Measurements from ENCODE around the gene NOS1AP.

NOS1AP gene

DNA sequence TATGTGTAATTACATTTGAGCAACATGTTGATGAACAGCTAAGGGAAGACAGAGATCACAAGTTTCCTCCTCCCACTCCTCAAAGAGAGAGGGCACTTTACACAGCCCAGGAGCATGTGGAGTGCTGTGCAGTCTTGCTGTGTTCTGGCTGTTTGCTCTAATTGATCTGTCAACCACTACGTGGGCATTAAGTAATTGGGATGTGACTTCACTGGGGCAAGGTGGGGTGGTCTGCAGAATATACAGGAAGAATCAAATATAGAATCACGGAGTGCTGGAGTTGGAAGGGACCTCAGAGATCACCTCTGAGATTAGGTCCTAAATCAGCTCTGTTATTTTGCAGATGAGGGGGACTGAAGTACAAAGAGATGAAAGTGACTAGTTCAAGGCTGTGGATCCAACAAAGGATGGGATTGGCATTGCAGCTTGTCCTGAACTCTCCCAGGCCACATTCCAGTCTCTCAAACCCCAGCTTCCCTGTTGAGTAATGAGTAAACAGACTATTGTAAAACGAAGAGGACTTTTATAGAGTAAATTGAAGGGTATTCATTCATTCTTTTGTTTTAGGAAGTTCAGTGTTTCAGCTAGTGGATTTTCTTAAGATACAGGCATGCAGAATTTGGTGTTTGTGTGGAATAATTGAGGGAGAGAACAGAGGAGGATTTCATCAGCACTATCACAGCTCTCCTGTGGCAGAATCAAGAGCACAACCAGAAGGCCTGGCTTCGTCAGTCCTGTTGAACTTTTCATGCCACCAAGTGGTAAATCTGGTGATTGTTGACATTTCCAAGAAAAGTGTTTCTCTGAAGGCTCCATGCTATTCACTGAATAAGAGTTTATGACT, 22.4 kb downstream of the NOS1AP start:
- DNase-seq, result no peak

DNA sequence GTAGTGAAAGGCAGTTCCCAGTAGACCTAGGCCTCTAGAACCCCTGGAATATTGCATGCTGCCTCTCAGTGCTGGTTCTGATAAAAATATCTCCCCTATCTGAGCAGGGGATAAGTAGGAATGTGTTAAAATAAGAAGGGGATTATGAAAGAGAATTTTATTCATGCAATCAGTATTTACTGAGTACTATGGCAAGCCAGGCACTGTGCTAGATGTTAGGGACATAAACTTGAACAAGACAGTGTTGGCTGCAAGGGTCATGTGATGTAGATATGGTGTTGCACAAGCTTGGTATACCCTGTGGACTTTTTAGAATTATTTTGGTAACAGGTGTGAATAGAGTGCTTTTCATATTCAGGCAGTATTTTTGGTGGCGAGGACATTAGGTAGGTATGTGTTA, 23.6 kb downstream of the NOS1AP start:
- no peak for DNase-seq

DNA sequence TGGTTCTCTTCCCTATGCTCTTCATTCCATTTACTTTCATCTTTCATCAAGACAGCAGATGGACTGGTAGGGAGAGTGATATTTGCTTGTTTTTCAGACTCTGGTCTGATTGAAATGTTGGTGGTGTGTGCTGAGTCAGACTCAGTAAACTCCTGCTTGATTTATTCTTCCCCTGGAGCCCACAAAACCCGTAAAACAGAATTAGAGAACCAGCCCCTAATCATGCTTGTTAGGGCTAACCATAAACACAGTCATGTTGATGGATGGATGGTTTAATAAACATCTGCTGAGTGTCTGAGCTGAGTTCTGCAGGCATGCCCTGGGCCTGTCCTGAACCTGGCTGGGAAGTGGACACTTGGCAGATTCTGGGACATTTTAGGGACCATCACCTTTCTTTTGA, 24.8 kb downstream of the NOS1AP start:
- no peak for DNase-seq

DNA sequence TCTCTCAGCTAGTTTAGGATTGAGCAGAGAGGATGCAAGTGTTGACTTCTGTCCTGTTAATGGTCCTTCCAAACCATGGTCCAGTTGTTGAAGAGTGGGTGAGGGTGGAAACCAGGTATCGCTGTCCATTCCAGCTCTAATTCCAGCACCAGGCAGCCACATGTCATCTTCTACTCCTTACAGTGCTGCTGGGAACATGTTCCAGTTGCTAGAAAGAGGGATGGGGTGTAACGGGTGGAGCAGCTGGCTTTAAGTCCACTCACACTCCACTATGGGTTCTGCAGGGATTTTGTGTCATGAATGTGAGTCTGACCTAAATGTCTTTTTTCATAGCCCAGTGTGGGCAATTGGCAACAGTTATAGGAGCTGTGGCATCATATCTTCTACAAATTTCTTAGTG, 25.2 kb downstream of the NOS1AP start:
- no peak for DNase-seq

DNA sequence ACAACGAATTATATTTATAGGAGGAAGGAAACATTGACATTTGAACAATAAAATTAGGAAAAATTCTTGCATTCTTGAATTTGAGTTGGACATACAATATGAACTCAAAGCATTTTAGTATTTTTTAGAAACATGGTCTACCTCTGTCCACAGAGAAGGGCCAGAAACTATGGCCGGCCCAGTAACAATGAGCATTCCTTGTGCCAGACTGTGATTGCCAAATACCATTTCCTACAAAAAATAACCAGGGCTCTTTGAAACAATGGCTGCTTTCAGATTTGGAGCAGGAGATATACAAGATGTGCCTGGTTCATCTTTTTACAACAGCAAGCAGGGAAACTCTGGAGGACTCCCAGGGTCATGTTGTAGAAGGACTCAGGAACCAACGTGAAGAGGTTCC, 38.4 kb downstream of the NOS1AP start:
- DNase-seq, result no peak

DNA sequence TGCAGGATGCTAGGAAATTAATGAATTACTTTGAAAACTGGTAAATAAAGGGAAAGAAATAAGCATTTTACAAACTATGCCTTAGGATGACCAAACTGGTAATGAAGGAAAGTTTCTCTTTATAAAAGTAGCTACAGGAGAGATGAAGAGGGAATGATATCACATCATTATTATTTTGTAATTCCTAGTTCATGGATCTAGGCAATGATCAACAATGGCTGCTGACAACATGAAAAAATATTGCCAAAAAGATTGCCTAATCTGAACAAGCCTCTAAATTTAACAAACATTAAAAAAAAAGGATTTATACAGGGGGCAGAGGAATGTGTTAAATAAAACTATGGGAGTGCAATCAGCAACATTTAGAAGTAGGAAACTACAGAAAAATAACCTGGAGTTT, 38.9 kb downstream of the NOS1AP start:
- no peak for DNase-seq

DNA sequence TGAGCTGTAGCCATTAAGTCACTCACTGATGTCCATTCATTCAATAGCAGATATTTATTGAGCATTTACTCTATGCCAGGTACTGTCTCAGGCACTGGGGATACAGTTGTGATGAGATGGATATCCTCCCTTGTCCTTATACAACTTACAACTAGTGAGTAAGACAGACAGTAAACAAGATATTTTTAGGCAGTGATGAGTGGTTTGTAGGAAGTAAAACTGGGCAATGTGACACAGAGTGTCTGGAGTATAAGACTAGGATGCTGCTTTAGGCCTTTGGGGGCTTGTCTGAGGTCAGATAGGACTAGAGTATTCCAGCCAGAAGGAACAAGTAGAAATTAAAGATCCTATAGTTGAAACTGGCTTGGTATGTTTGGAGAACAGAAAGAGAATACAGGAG, 41.4 kb downstream of the NOS1AP start:
- no peak for DNase-seq

DNA sequence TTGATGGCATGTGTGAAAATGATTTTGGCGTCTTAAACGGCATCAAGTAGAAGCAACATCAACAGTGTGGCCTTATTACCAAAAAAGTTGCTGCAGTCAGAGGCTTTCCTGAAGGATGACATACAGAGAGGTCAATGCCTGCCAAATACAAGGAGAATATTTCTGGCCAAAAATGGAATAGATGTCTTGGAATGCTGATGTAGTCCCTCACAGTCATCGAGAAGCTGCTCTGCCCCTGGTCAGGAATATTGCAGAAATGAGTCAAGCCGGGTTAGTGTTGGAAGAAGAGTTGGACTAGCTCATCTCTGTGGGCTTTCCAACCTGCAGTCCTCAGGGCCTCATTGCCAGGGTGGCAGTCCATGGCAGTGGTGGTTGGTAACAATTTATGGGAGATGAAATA, 42.1 kb downstream of the NOS1AP start:
- no peak for DNase-seq

DNA sequence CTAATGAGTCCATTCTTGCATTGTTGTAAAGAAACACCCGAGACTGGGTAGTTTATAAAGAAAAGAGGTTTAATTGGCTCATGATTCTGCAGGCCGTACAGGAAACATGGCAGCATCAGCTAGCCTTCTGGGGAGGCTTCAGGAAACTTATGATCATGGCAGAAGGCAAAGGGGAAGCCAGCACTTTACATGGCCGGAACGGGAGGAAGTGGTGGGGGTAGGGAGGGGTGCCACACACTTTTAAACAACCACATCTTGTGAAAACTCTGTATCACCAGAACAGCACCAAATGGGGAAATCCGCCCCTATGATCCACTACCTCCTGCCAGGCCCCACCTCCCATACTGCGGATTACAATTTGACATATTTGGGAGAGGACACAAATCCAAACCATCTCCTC, 43.9 kb downstream of the NOS1AP start:
- DNase-seq, result no peak

DNA sequence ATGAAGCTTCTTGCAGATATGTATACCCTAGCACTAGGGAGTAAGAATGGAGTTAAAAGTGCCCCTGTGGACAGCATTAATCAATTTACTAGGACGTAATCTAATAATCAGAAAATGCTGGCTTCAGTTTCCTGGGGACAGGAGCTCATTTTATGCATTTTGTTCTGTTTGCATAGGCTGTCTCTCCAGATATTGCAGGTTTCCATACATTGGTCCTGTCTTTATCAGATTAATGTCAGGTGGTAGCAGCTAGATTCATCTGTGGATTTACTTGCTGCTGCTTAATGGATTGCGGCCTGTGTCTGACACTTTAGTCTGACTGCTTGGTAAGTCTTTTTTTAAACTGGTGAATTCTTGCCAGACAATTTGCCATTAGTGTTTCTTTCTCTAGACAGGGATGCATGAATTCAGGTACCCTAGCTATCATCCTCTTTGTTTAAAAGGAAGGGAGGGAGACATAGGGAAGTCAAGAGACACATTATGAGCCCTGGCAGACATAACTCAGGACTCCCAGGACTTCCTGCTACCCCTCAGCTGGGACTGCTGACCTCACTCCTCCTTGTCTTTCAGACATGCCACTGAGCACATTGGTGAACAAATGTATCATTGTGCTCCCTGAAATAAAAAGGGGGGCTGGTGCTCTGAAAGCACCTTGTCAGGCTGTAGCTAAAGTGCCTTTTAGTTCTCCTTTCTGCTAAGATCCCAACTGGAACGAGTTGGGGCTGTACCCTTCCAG, 47.7 kb downstream of the NOS1AP start:
- no peak for DNase-seq

DNA sequence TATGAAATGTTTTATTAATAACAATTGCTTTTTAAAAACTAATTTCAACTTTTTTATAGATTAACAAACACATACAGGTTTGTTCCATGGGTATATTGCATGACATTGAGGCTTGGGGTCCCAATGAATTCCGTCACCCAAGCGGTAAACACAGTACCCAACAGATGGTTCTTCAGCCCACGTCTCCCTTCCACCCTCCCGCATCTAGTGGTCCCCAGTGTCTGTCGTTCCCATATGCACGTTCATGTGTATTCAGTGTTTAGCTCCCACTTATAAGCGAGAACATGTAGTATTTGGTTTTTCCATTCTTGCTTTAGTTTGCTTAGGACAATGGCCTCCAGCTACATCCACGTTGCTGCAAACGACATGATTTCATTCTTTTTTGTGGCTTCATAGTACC, 48.6 kb downstream of the NOS1AP start:
- DNase-seq, result no peak

DNA sequence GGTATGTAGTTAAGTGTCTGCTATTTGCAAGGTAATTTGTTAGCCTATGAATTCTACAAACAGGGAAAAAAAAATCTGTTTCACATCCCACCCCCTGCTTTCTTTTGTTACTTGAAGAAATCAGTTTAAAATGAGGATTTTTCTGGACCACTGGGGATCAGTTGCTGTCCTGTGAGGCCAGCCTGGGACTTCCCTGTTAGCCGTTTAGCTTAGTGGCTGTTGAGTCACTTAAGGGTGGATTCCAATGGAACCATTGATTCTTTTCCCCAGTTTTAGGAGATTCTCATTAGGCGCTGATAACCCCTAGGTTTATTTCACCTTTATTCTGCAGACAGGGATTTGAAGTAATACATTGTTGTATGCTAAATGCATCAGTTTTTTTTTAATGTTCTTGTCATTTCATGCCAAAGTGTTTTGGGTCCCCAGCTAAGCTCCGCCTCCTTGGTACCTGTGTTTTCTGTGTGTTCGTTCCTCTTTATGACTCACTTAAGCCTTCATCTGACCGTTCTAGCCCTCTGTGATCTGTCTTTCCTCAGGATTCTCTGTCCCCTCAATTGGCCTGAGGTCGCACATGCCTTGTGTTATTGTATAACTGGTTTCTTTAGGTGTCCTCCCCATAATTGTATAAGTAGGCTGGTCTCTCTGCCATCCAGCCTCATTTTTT, 59.3 kb downstream of the NOS1AP start:
- DNase-seq, result no peak

DNA sequence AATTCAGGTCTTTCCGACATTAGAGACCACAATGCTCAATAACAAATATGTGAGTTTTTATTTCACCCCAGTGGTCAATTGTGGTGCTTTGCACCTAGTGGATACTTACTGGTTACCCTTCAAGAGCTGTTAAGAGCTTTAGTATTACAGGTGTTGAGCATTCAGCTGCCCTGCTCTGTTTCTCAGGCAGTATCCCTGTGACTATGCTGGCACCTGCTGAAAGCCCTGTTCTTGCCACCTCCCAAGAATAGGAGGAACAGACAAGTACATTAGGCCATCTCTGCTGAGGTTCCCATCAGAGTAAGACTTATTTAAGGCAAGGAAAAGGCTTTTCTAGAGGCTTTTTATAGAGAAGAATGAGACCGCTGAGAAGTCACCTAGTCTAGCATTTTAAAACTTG, 60.8 kb downstream of the NOS1AP start:
- no peak for DNase-seq

DNA sequence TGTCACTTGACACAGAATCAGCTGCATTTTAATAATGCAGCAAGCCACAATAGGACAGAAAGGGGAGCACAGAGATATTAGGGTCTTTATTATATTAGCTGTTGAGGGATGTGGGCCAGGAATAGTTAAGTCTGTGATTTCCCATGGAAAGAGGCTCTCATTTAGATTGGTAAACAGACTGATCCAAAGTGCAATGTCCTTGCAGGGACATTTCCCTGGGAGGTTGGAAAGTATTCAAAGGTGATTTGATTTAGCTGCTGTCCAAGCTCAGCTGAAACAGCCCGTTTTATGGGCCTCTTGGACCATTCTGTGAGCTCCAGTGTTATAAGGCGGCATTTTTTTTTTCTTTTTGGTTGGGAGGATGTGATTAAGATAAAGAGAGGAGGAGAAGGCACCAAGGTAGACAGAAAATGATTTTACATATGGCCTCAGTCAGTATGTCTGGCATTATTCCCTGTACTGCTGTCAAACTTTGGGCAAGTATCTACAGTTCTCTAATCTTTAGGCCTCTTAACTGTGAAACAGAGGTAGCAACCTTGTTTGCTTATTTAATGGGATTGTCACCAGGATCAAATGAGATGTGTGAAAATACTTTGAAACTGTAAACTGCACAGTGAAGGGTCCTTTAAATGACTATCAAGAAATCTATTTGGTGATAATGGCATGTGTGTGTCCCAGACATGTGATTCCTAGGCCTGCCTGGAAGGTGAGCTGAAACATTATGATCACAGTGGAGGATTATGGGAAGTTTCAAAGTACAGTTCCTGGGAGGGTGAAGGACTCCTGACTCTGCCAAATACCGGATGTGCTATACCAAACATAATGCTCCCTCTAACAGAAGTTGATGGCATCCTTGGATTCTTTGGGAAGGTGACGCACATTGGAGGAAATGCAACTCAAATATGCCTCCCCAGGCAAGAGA, 62.2 kb downstream of the NOS1AP start:
- DNase-seq, result no peak

DNA sequence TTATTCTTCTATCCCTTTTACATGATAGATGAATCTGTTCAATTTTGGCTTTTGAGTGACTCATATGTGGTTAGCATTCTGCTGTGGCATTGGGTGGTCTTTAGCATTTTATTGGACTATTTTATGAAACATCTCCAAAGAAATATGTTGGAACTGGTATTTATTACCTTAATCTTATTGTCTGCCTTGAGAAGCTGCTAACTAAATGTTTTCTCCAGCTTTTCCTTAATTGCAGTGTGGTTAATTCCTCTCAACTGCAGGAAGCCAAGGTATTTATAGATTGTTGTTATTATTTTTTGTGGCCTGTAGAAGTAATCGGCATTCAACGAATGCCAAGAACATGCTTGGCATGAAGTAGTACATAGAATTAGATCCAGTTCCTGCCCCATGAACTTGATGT, 64.1 kb downstream of the NOS1AP start:
- no peak for DNase-seq

DNA sequence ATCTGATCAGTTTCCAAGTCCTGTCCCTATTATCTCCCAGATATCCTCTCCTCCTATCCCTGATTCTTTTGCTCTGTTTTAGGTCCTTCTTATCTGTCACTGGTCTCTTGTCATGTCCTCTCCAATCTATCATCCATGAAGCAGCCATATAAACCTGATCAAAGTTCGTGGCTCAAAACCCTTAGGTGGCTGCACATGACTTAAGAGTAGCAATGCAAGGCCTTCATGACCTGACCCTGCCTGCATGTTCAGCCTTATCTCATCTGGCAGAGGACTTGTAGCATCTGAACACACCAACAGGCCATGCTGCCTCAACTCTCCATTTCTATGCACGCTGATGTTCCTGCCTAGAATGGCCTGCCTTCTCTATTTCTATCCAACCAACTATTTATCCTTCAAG, 65.2 kb downstream of the NOS1AP start:
- DNase-seq, result no peak

DNA sequence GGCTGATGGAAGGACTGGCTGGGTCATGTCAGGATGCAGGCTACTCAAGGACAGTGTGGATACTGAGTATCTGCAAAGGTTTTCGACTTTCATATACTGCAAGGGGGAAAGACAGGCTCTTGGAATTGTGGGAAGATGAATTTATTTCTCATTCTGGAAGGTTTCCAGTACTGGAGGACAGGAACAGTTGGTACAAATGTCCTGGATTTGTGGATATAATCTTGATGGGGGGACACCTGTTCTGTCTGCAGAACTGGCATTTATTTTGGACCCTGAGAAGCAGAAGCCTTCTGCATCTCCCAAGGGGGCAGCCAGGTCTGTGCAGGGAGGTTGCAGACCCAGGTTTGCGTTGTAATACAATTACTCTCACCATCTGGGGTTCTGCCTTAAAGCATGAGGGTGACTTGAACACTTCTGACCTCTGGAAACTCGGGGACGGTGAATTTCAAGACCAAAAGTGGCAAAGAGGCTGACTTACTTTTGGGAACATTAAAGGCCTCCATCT, 65.8 kb downstream of the NOS1AP start:
- no peak for DNase-seq

DNA sequence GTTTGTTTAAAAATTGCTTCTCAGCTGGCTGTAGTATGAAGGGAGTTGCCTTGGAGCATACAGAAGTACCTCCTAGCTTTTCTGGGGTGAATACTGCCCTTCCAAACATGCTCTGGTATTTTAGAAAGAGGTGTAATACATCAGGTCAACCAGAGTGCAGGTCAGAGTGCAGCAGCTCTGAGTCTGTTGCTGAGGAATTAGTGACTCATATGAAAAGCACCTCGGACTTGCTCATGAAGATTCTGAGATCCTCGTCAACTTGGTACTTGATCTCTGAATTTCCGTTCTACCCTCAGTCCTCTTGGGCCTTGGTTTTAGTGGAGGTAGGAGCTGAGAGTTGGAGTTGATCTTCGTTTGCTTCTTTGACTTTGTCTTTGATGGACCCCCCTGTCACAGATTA, 67.3 kb downstream of the NOS1AP start:
- no peak for DNase-seq

DNA sequence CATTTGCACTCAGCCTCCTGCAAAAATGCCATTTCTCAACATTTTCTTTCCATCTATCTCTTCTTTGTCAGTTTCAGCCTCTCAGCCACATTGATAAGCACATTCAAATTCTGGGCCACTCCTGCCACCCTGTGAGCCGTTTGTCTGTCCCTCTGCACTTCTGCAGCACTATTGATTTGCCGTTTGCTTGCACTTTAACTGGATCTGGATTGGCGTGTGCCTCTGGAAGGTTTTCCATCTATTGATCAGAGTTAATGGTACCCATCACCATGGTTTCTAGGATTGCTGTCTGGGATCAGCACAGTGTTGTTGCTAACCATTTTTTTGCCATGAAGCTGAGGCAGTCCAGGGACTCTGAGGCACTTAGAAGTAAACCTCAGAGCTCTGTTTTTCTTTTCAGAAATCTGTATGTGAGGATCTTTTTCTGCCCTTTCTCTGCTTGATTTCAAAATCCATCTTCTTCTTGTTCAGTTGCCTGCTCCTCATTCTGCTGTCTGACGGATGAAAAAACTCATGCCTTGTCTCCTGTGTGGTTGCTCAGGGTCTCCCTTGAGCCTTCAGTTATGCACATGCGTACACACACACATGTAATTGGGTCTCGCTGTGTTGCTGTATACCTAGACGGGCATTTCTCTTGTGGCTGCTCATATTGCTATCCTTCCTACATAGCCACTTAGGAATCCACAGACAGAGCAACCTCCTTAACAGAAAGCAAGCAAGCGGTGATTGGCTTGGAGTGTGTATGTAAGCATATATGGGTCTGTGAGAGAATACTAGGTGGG, 67.9 kb downstream of the NOS1AP start:
- DNase-seq, result no peak

DNA sequence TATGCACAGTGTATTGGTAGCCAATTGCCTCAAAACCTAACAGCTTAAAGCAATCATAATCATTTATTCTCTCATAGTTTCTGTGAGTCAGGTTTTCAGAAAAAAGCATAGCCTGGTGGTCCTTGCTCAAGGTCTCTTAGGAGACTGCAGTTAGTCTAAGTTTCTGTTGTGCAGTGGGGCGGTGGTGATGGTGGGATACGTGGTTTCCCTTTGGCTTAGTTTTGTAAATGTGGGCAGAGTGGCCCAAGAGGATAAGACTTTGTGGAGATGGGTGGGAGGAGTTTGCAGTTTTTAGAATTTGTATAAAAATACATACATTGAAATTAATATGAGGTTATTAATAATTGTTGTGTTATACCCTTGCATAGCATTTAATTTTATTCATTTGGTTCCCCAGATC, 68.6 kb downstream of the NOS1AP start:
- no peak for DNase-seq

DNA sequence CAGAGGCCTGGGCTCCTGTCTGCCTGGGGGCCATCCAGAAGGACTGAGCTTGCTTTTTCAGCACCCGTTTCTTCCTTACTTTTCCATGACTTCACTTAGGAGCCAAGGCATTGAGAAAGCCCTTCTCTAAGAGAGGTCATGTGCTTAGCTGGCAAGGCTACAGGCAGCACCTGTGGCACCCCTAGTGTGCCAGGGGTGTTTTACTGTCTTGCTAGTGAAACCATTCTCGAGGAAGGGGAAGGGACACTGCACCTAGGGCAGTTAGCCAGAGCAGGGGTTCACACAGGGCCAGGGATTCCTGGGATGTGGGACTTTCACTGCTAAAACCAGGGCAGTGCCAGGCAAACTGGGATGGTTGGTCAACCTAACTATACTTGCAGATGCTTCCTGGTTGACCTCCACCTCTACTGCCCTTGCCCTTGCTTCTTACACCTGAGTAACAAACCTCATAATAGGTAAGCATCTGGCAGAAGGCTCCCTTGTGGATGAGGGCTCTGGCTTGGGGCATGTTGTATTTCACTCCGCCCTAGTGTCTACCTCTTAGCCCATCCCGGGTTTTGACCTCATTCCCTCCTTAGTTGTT, 69.2 kb downstream of the NOS1AP start:
- DNase-seq, result no peak

DNA sequence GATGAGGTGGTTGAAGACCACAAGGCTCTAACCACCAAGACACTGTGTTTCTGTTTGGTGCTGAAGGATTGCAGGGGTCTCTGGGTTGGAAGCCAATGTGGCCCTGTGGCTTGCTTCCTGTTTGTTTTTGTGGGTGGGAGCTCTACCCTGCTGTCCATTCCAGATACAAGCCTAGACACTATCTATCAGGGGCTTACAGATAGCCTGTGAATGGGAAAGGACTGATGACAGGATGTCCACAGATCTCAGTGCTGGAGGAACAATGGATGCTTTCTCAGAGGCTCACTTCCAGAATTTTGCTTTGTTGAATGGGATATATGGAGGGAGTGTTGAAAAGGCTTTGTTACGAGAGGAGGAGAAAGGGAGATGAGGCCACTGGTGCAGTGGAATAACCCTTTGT, 69.7 kb downstream of the NOS1AP start:
- DNase-seq, result no peak

All from activated gamma-delta T cell treated with Interleukin-2 at 50 U/mL for 16 hours (primary cell).